NCI-H524 (cell line): ENCODE measurements around the gene SLC16A10.
"Not testable (repeated sequence)": the region's sequence is repeated elsewhere in the genome, so short reads cannot be mapped to it uniquely, and the experiment has no call there.

Experiments used
- DNase-seq, 2 experiments: peaks; one replicate each; lab custom pipeline; 2025; lab: John Stamatoyannopoulos, UW

The SLC16A10 gene

GRCh38 chr6:111087871-111088667 is 766 bp downstream of the SLC16A10 start:
- DNase-seq: peak; percentile 3 to 53

DNA sequence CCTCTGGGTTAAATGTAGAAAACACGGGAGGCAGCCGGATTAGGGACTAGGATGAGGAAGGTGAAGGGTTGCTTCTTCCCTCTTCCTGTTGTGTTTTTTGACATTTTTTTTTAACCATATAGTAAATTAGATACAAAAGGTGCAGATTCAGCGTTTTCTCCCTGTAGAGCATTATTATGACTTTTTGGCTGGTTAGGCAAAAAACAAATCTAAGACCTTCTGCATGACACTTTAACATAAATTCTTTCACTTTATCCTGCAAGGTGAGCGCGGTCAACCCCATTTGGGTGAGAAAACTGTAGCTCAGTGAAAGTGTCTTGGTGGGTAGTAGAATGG is 1.3 kb downstream of the SLC16A10 start:
- DNase-seq: no peak

DNA sequence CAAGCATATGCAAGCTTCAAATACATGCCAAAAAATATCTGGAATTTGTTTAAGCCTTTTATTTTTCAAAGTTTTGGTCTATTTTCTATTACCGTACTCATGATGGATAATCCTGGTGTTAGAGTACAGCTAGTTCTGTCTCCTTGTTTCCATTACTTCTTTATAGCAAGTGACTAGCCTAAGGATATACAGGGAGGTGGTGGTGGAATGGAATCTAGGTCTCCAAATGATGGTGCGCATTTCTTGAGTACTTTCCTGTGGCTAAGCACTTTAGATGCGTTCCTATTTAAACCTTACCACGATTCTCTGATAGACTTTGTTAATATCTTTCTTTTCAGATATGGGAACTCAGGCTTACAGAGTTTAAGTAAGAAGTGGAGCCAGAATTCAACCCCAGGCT is 3.5 kb downstream of the SLC16A10 start:
- DNase-seq: no peak

DNA sequence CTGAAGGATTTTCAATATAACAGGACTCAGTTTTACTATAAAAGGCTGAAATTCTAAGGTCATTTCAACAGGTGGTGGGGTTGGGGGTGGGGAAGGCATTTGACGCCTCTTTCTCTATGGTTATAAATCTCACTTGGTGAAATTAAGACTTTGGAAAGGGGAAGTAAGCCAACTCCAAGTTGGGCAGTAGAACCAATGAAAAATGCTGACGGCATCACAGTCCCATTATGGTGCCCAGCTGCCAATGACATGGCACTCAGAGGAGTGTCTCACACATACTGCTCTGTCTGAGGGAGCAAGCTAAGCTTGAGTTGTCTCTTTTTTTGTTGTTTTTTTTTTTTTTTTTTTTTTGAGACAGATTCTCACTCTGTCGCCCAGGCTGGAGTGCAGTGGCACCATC is 4.7 kb downstream of the SLC16A10 start:
- DNase-seq: no peak

DNA sequence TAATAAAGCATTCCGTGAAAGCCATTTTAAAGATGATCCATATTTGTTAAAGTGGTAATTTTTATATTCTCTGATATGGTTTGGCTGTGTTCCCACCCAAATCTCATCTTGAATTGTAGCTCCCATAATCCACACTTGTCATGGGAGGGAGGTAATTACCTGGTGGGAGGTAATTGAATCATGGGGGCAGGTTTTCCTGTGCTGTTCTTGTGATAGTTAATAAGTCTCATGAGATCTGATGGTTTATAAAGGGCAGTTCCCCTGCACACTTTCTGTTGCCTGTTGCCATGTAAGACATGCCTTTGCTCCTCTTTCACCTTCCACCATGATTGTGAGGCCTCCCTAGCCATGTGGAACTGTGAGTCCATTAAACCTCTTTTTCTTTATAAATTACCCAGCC is 8.2 kb downstream of the SLC16A10 start:
- DNase-seq: not testable (repeated sequence)

GRCh38 chr6:111096246-111096645 is 8.9 kb downstream of the SLC16A10 start:
- DNase-seq: no peak

DNA sequence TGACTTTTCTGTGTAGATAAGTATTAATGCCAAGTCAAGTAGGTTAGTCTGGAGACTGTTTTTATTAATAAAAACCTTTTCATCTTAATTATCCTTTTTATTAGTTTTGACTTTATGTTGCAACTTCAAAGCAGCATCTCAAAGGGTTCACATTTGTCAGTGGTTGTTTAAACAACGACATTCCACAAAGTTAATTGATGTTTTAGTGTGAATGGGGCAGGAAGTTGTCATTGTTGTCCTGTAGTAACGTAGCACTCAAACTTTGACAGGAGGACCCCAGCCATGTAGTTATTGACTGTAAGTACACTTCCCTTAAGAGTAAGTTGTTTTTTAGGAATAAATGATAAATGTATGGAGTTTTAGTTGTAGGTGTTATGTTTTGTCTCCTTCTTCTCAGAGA is 11.3 kb downstream of the SLC16A10 start:
- DNase-seq: no peak

DNA sequence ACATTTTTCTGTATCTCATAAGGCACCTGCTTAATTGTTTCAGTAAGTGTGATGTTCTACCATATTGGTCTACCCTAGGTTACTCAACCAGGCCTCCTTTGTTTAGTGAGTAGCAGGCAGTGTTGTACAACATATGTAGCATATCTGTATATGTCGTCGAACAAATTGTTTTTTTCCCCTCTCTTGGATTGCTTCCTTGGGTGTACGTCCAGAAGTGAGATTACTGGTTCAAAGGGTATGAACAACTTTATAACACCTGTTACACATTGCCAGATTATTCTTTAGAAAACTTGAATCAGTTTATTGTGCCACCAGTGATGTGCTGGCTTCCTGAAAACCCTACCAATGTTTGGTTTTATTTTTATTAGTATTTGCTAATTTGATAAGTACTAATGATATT is 14.7 kb downstream of the SLC16A10 start:
- DNase-seq: no peak

DNA sequence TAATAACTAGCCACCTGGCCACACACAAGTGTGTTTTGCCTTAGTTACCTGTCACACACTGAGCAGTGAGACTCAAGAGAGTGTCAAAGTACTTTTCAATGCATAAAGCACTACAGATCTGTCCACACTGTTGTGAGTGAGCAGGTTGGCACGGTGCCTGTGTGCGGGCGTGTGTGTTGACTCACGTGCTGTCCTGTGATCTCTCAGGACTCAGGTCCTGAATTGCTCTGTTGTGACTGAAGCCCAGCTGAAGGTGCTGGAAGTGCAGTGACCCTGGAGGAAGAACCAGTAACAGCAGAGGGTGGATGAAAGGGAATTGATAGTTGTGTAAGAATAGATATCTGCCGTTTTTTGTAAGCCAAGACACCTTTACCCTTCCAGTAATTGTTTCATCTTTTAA is 18.3 kb downstream of the SLC16A10 start:
- no peak for DNase-seq

GRCh38 chr6:111107589-111107988 is 20.3 kb downstream of the SLC16A10 start:
- no peak for DNase-seq

GRCh38 chr6:111110036-111110435 is 22.7 kb downstream of the SLC16A10 start:
- DNase-seq: no peak

GRCh38 chr6:111113336-111114086 is 26.2 kb downstream of the SLC16A10 start:
- no peak for DNase-seq

- no peak for DNase-seq
Measured at GRCh38 chr6:111114087-111114443, 26.8 kb downstream of the SLC16A10 start.

DNA sequence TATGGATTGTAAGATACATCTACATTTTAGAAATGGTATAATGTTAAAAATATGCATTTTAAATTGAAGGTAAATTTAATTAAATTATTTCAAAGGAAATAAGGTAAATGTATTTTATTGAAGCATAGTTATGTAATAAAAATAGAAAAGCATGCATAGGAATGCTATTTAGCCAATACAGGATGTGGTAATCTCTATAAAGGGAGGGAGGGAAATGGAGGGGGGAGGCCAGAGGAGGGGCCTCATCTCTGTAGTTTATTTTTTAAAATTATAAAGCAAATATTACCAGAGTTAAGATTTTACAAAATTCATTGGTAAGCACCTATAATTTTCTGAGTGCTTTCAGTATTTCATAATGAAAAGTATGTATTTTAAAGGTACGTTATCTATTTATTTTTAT is 27.2 kb downstream of the SLC16A10 start:
- no peak for DNase-seq

DNA sequence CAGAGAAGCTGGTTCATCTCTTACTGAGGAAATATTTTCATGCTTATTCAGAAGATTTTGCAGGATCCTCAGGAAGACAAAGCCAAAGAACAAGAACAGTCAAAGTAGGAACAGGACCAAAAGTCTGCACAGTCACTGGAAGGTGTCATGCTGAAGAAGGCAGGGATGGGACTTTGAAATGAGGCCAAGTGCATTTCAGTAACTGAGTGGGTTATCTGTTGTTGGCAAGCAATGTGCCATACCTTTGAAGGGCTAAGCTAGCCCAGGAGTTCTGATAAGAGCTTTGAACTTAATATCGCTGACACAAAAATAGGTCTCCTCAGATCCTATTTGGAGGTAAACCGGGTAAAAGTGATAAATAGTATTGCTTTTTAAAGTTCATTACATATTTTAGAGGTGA is 31.5 kb downstream of the SLC16A10 start:
- DNase-seq: no peak

GRCh38 chr6:111119571-111120329 is 32.4 kb downstream of the SLC16A10 start:
- no peak for DNase-seq

- no peak for DNase-seq
Measured at GRCh38 chr6:111121789-111122350, 34.6 kb downstream of the SLC16A10 start.

DNA sequence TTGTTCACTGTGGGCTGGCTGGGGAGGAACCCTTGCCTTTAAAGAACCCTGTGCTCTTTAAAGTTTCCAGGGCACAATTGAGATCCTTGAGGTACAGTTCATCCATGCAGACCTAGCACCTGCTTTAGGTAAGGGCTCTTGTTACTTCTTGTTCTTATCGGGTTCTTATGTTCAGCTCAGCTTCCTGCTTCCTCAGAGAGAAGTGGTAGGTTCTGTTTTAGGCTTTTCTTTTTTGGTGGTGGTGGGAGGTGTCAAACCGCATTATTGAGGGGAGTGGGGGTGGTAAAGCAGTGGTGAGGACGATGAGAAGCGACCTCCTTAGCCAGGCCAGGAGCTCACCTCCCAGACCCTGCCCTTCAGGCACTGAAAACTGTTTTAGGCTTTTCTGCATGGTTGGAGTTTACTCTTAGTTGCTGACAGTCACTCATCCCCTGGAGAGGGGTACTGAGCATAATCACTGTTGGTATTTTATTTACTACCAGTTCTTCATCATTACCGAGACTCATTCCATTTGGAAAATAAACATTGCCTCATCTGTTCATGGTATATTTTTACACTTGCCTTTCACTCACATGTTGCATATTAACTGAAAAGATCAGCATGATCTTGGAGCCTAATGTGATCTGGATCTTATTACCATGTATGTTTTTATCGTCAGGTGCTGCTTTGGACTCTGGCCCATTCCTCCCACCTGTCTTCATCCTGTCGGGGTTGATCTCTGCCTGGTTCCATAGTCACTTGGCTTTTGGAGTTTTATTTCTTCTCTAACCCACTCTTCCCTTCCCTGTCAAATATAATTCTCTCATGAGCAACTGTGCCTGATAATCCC is 35.4 kb downstream of the SLC16A10 start:
- no peak for DNase-seq

- no peak for DNase-seq
Measured at GRCh38 chr6:111124406-111124805, 37.1 kb downstream of the SLC16A10 start.

DNA sequence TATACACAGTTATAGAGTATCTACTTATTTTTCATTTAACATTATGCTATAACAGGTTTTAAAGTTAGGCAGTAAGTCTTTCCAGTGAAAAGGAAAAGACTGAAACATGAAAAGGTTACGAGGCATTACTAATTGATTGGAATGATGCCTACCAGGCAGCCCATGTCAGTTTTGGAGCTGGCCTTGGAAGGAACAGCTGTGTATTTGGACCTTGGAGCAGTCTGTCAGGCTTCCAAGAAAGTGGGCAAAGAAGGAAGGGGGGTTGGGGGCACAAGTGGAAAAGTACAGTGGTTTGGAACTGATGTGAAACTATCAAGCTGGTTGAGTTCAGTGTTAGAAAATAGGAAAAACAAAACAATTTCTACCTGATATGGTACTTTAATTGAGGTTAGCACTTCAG is 41.7 kb downstream of the SLC16A10 start:
- DNase-seq: peak; percentile 12 to 25

GRCh38 chr6:111131018-111131417 is 43.7 kb downstream of the SLC16A10 start:
- not testable (repeated sequence) for DNase-seq

DNA sequence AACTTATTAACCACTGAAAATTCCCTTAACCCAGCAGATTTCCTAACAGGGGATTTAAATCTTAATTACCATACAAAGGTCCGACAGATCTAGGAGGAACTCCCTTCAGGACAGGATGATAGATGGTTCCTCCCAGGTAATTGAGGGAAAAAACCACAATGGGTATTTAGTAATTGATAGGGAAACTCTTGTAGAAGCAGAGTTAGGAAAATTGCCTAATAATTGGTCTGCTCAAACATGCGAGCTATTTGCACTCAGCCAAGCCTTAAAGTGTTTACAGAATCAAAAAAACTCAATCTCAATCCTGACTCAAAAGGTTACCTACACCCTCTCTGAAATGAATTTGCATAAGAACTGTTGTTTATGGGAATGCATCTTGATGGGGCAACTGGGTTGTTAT is 45.4 kb downstream of the SLC16A10 start:
- DNase-seq: not testable (repeated sequence)
